HG02840 (cell line): ENCODE results near the gene BLVRB.
"Not testable (repeated sequence)": the region's sequence is repeated elsewhere in the genome, so short reads cannot be mapped to it uniquely, and the experiment has no call there.

ENCODE experiments used
- ATAC-seq: cut with Tn5 transposase; IDR thresholded peaks from one replicate; pipeline ENCODE4 v1.9.1; 2021; ENCODE audit warnings: mild to moderate bottlenecking, moderate library complexity, moderate number of reproducible peaks; ENCODE audit not compliant: unreplicated experiment, low FRiP score

BLVRB gene

GRCh38 chr19:40411958-40412499 is 53.5 kb downstream of the BLVRB start:
- ATAC-seq = no peak

- ATAC-seq = no peak
Observed at GRCh38 chr19:40411125-40411842, 54.3 kb downstream of the BLVRB start.

- no peak for ATAC-seq
Observed at GRCh38 chr19:40410030-40410389, 55.5 kb downstream of the BLVRB start.

GRCh38 chr19:40408598-40408925 is 57.0 kb downstream of the BLVRB start:
- ATAC-seq = not testable (repeated sequence)

GRCh38 chr19:40407714-40408597 is 57.6 kb downstream of the BLVRB start:
- ATAC-seq = no peak

- peak; percentile 55 for ATAC-seq
Observed at GRCh38 chr19:40403262-40403984, 62.1 kb downstream of the BLVRB start.

GRCh38 chr19:40400559-40400958 is 65.0 kb downstream of the BLVRB start:
- ATAC-seq = no peak

- no peak for ATAC-seq
Observed at GRCh38 chr19:40398417-40399131, 67.0 kb downstream of the BLVRB start.
